AG09319 (cell line): ENCODE data around the gene C11orf42.

Experiments used
- DNase-seq: peaks from one replicate; pipeline ENCODE4 v3.0.0-alpha.2; 2010; ENCODE audit warnings: low read depth; ENCODE audit errors: extremely low read depth
- TF ChIP-seq, protein P1 (sequence below): IDR thresholded peaks from 2 replicates; pipeline ENCODE4 v1.5.1; 2011; ENCODE audit warnings: low read depth, mild to moderate bottlenecking, inconsistent platforms, low read length, moderate library complexity

C11orf42 gene

DNA sequence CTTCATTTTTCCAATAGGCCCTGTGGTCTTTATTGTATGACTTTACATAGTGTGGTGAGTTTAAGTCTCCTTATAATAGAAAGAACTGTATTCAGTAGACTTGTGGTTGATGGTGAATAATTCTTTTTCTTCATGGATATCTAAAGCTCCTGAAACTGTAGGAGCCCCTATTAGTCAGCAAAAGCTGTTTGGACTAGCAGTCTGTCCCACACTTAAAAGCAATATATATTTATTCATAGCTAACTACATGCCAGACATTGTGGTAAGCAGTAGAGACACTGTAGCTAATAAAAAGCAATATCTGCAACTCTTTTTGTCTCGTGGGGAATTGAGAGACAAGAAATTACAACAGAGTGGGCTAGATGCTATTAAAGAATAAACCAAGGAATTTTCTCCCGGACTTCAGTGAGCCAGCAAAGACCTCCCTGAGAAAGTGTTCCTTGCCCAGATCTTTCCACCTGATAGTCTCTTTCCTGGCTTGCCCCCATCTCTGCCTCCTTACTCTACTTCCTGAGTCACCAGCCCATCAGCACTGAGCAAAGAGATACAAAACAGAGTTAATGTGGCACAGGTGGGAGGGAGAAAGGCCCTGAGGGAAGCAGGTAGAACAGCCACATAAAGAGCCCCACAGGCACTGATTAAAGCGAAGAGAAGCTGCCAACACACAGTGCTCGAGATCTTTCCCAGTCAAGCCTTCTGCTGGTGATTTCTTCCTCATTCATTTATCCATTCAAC lies 7.7 kb upstream of the C11orf42 start:
- no peak for DNase-seq
- TF ChIP-seq, protein P1, sequence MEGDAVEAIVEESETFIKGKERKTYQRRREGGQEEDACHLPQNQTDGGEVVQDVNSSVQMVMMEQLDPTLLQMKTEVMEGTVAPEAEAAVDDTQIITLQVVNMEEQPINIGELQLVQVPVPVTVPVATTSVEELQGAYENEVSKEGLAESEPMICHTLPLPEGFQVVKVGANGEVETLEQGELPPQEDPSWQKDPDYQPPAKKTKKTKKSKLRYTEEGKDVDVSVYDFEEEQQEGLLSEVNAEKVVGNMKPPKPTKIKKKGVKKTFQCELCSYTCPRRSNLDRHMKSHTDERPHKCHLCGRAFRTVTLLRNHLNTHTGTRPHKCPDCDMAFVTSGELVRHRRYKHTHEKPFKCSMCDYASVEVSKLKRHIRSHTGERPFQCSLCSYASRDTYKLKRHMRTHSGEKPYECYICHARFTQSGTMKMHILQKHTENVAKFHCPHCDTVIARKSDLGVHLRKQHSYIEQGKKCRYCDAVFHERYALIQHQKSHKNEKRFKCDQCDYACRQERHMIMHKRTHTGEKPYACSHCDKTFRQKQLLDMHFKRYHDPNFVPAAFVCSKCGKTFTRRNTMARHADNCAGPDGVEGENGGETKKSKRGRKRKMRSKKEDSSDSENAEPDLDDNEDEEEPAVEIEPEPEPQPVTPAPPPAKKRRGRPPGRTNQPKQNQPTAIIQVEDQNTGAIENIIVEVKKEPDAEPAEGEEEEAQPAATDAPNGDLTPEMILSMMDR = no peak

DNA sequence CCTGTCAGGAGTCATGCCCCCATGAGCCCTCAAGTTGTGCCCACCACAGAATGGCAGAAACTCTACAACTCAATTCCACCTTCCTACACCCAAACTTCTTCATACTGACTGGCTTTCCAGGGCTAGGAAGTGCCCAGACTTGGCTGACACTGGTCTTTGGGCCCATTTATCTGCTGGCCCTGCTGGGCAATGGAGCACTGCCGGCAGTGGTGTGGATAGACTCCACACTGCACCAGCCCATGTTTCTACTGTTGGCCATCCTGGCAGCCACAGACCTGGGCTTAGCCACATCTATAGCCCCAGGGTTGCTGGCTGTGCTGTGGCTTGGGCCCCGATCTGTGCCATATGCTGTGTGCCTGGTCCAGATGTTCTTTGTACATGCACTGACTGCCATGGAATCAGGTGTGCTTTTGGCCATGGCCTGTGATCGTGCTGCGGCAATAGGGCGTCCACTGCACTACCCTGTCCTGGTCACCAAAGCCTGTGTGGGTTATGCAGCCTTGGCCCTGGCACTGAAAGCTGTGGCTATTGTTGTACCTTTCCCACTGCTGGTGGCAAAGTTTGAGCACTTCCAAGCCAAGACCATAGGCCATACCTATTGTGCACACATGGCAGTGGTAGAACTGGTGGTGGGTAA lies 6.1 kb upstream of the C11orf42 start, which contains the start of gene OR52W1:
Gene OR52W1, plus strand, starts transcription at position 51 of the 637 bp plus-strand sequence. Its CDS starts 0 bp downstream, at position 51.
- no peak for DNase-seq
- TF ChIP-seq, protein P1 = no peak

DNA sequence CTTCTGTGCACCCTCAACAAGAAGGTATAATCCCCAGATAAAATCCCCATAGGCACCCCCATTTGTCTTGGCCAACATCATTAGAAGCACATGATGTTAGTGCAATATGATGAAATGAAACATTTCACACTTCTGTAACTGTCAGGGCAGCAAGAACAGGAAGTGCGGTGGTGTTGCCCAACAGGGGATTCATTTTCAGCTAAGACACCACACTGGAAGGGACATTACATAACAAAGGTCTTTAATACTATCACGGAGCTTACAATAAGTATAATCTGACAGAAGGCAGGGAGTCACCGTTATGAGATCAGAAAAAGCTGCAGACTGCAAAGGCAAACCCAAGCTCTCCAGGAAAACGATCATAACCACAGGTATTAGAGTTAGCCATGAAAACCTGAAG lies 4.4 kb upstream of the C11orf42 start:
- DNase-seq = no peak
- TF ChIP-seq, protein P1 = no peak

DNA sequence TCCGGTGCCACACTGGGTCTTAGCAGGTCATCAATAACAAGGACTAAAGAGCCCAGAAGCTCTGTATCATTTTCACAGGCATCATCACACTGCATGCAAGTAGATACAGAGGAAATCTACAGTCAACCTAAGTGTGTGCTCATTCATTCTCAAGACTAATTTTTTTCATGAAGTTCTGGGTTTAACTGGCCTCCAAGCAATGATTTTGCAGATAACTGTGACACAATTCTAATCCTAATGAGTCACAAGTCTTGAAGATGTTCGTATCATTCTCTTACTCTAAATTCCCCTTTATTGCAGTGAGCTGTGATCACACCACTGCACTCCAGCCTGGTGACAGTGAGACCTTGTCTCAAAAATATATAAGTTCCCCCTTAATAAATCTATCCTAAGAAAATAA lies 3.9 kb upstream of the C11orf42 start:
- no peak for DNase-seq
- TF ChIP-seq, protein P1 = no peak

DNA sequence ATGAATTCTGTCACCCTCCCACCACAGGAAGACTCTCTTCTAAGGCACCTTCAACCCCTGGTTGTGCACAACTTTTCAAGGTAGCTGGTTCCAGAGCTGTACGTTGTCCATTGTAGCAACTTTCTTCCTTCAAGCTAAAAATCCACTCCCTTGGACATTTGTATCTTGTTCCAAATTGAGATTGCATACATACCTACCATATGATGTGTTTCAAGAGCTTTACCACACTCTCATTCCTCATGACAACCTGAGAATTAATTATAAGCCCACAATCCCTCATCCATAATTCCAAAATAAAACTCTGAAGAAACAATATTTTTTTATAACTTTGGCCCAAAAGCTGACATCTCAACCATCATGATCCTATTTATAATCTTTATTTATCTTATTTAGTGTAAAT lies 3.3 kb upstream of the C11orf42 start:
- TF ChIP-seq, protein P1 = no peak
- no peak for DNase-seq

DNA sequence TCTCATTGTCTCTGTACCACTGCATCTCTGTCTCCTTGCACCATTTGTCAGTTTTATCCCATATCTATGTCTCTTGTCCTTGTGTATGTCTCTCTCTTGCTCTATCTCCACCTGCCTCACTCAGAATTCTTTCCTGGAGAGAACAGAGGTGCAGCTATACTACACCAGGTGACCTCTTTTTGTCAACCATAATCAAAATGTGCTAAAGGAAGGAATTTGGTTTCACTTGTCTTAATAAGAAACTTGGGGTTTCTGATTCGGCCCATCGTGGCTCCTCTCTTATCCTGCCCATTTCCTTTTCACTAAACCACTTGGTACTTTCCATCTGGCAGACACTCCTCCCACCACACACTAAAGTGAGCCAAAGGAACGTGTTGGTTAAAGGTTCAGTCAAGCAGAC lies 2.0 kb upstream of the C11orf42 start:
- TF ChIP-seq, protein P1 = no peak
- no peak for DNase-seq

DNA sequence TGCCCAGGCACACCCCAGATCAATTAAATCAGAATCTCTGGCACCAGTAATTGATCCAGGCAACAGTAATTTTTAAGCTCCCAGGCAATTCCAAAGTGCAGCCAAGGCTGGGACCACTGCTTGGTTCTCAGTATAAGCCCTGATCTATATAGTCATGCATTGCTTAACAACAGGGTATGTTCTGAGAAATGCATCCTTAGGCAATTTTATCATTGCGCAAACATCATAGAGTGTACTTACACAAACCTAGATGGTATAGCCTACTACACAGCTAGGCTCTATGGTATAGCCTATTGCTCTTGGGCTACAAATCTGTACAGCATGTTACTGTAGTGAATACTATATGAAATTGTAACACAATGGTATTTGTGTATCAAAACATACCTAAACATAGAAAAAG lies 651 bp upstream of the C11orf42 start:
- TF ChIP-seq, protein P1 = no peak
- DNase-seq = no peak
